CD8-positive, alpha-beta memory T cell (primary cell): ENCODE results near the gene DAB1. TPM values are rescaled to one million over a fixed set of nuclear protein-coding genes. Genes with fewer than 3 reads are reported as not detected.

Experiments
- CTCF ChIA-PET: fragments of 350-600 bp; sonication (Branson Sonifier 250); formaldehyde crosslinking; loops from one replicate; lab custom pipeline; 2021; ENCODE audit warnings: antibody characterized with exemption; lab: Charles Lee
- POLR2A ChIA-PET: fragments of 350-600 bp; sonication (Branson Sonifier 250); formaldehyde crosslinking; loops from one replicate; lab custom pipeline; 2021; ENCODE audit warnings: antibody characterized with exemption; lab: Charles Lee
- DNase-seq, 5 donors: peaks; one replicate each; pipeline versions ENCODE4 v3.0.0 to v3.0.0-alpha.2; 2020 to 2022; ENCODE audit warnings: mixed read lengths in 1 of 5
- H3K27ac ChIP-seq: one replicate; pipeline ENCODE4 v1.7.0; 2013; ENCODE audit warnings: low read depth, mild to moderate bottlenecking, low read length, moderate library complexity
- H3K27me3 ChIP-seq: 2 replicates; pipeline ENCODE4 v1.7.0; 2013; ENCODE audit warnings: low read length, mild to moderate bottlenecking; ENCODE audit not compliant: insufficient read depth, poor library complexity, severe bottlenecking
- H3K36me3 ChIP-seq: 2 replicates; pipeline ENCODE4 v1.7.0; 2013; ENCODE audit warnings: mild to moderate bottlenecking, low read length, moderate library complexity; ENCODE audit not compliant: insufficient read depth
- H3K4me1 ChIP-seq: 2 replicates; pipeline ENCODE4 v1.7.0; 2013; ENCODE audit warnings: mild to moderate bottlenecking, low read length, moderate library complexity; ENCODE audit not compliant: insufficient read depth
- H3K4me3 ChIP-seq: 2 replicates; pipeline ENCODE4 v1.7.0; 2013; ENCODE audit warnings: mild to moderate bottlenecking, low read length
- H3K9me3 ChIP-seq: 2 replicates; pipeline ENCODE4 v1.7.0; 2013; ENCODE audit warnings: mild to moderate bottlenecking, low read length
- H3K27ac Mint-ChIP-seq, 8 donors: one replicate each; pipeline ENCODE4 v1.8.0; 2020 to 2021; ENCODE audit warnings: mixed read lengths in 8 of 8, mild to moderate bottlenecking in 6 of 8, inconsistent platforms in 3 of 8, moderate library complexity in 3 of 8
- H3K27me3 Mint-ChIP-seq, 2 donors: one replicate each; pipeline ENCODE4 v1.8.0; 2020 to 2021; ENCODE audit warnings: mixed read lengths in 2 of 2, mild to moderate bottlenecking in 1 of 2, moderate library complexity in 1 of 2
- H3K36me3 Mint-ChIP-seq, 3 donors: one replicate each; pipeline ENCODE4 v1.8.0; 2020 to 2021; ENCODE audit warnings: mixed read lengths in 3 of 3, inconsistent platforms in 1 of 3, mild to moderate bottlenecking in 1 of 3
- H3K4me1 Mint-ChIP-seq, 3 donors: one replicate each; pipeline ENCODE4 v1.8.0; 2020 to 2021; ENCODE audit warnings: mixed read lengths in 3 of 3, inconsistent platforms in 1 of 3, mild to moderate bottlenecking in 1 of 3
- H3K4me3 Mint-ChIP-seq, 7 donors: one replicate each; pipeline ENCODE4 v1.8.0; 2020 to 2021; ENCODE audit warnings: mixed read lengths in 7 of 7, mild to moderate bottlenecking in 6 of 7, moderate library complexity in 4 of 7, inconsistent platforms in 2 of 7
- H3K9me3 Mint-ChIP-seq, 5 donors: one replicate each; pipeline ENCODE4 v1.8.0; 2020 to 2022; ENCODE audit warnings: mixed read lengths in 5 of 5, mild to moderate bottlenecking in 3 of 5, moderate library complexity in 2 of 5, inconsistent platforms in 1 of 5
- polyA plus RNA-seq: library from polyadenylated mRNA; unstranded; fragments of 300-500 nt; fragmentation: Illumina TruSeq; gene quantifications from one replicate; pipeline ENCODE4 v1.2.3, GENCODE V29; 2021
- total RNA-seq, 2 experiments: library from RNA; stranded (reverse); gene quantifications; one replicate each; pipeline ENCODE4 v1.2.3, GENCODE V29; 2021

Gene DAB1
- total and polyA plus RNA-seq, 3 experiments from 2014 or later: 0.09 to 1.7 TPM; not detected in 1

GRCh38 chr1:57131257-57131656, 292.6 kb downstream of the DAB1 start:
- CTCF ChIA-PET: no interaction called here
- no peak overlapping the region for H3K4me3 ChIP-seq
- no peak overlapping the region for H3K4me3 Mint-ChIP-seq
- H3K9me3 Mint-ChIP-seq: no peaks in the 10 kb centered on the region
- H3K27ac ChIP-seq: no peak overlapping the region
- no peak overlapping the region for H3K27ac Mint-ChIP-seq
- peaks cover 0 to 2% (median 0%) of the 10 kb centered on the region in 3 donors for H3K36me3 Mint-ChIP-seq
- no peak for DNase-seq
- no peaks in the 10 kb centered on the region for H3K4me1 ChIP-seq
- H3K36me3 ChIP-seq: no peaks in the 10 kb centered on the region
- POLR2A ChIA-PET: no interaction called here
- no peaks in the 10 kb centered on the region for H3K9me3 ChIP-seq
- H3K27me3 Mint-ChIP-seq: peaks cover 0 to 2% of the 10 kb centered on the region in 2 donors
- H3K27me3 ChIP-seq: no peaks in the 10 kb centered on the region
- no peaks in the 10 kb centered on the region for H3K4me1 Mint-ChIP-seq

- CTCF ChIA-PET: no interaction called here
- Histone ChIP-seq H3K27ac (no peak overlapping the region), H3K4me1 (no peaks in the 10 kb centered on the region), H3K4me3 (no peak overlapping the region), H3K9me3 (no peaks in the 10 kb centered on the region), H3K27me3 (no peaks in the 10 kb centered on the region), H3K36me3 (no peaks in the 10 kb centered on the region)
- DNase-seq: no peak
- no peaks in the 10 kb centered on the region for H3K9me3 Mint-ChIP-seq
- no peak overlapping the region for H3K4me3 Mint-ChIP-seq
- peaks cover 0 to 2% (median 0%) of the 10 kb centered on the region in 3 donors for H3K36me3 Mint-ChIP-seq
- no peak overlapping the region for H3K27ac Mint-ChIP-seq
- POLR2A ChIA-PET: no interaction called here
- H3K4me1 Mint-ChIP-seq: no peaks in the 10 kb centered on the region
- peaks cover 0 to 2% of the 10 kb centered on the region in 2 donors for H3K27me3 Mint-ChIP-seq
Observed at GRCh38 chr1:57129865-57130264, 294.0 kb downstream of the DAB1 start.

- Mint-ChIP-seq H3K27me3 (peaks cover 0 to 2% of the 10 kb centered on the region in 2 donors), H3K9me3 (no peaks in the 10 kb centered on the region), H3K27ac (no peak overlapping the region), H3K4me3 (no peak overlapping the region), H3K36me3 (peaks cover 0 to 2% (median 0%) of the 10 kb centered on the region in 3 donors), H3K4me1 (no peaks in the 10 kb centered on the region)
- DNase-seq: no peak
- H3K9me3 ChIP-seq: no peaks in the 10 kb centered on the region
- H3K27ac ChIP-seq: no peak overlapping the region
- ChIA-PET CTCF (no interaction called here), POLR2A (no interaction called here)
- H3K4me1 ChIP-seq: no peaks in the 10 kb centered on the region
- no peak overlapping the region for H3K4me3 ChIP-seq
- no peaks in the 10 kb centered on the region for H3K27me3 ChIP-seq
- H3K36me3 ChIP-seq: no peaks in the 10 kb centered on the region
Observed at GRCh38 chr1:57127976-57128375, 295.9 kb downstream of the DAB1 start.

- no peaks in the 10 kb centered on the region for H3K4me1 ChIP-seq
- no peaks in the 10 kb centered on the region for H3K9me3 Mint-ChIP-seq
- no peak for DNase-seq
- no peaks in the 10 kb centered on the region for H3K36me3 ChIP-seq
- H3K4me1 Mint-ChIP-seq: no peaks in the 10 kb centered on the region
- no peak overlapping the region for H3K27ac ChIP-seq
- CTCF ChIA-PET: no interaction called here
- H3K9me3 ChIP-seq: no peaks in the 10 kb centered on the region
- no peak overlapping the region for H3K4me3 Mint-ChIP-seq
- no peak overlapping the region for H3K4me3 ChIP-seq
- H3K27ac Mint-ChIP-seq: no peak overlapping the region
- H3K36me3 Mint-ChIP-seq: peaks cover 0 to 2% (median 0%) of the 10 kb centered on the region in 3 donors
- H3K27me3 ChIP-seq: no peaks in the 10 kb centered on the region
- H3K27me3 Mint-ChIP-seq: peaks cover 0 to 4% of the 10 kb centered on the region in 2 donors
- POLR2A ChIA-PET: no interaction called here
Observed at GRCh38 chr1:57124768-57125446, 299.0 kb downstream of the DAB1 start.

- Mint-ChIP-seq H3K27me3 (peaks cover 0 to 4% of the 10 kb centered on the region in 2 donors), H3K9me3 (no peaks in the 10 kb centered on the region), H3K36me3 (peaks cover 0 to 2% (median 0%) of the 10 kb centered on the region in 3 donors), H3K27ac (no peak overlapping the region), H3K4me1 (no peaks in the 10 kb centered on the region), H3K4me3 (no peak overlapping the region)
- Histone ChIP-seq H3K27me3 (no peaks in the 10 kb centered on the region), H3K4me3 (no peak overlapping the region), H3K4me1 (no peaks in the 10 kb centered on the region), H3K27ac (no peak overlapping the region), H3K36me3 (no peaks in the 10 kb centered on the region), H3K9me3 (no peaks in the 10 kb centered on the region)
- DNase-seq: no peak
- ChIA-PET CTCF (no interaction called here), POLR2A (no interaction called here)
Observed at GRCh38 chr1:57124170-57124569, 299.7 kb downstream of the DAB1 start.

- DNase-seq: no peak
- Mint-ChIP-seq H3K4me1 (no peaks in the 10 kb centered on the region), H3K9me3 (no peaks in the 10 kb centered on the region), H3K4me3 (no peak overlapping the region), H3K36me3 (peaks cover 0 to 2% (median 0%) of the 10 kb centered on the region in 3 donors), H3K27ac (no peak overlapping the region), H3K27me3 (peaks cover 0 to 4% of the 10 kb centered on the region in 2 donors)
- Histone ChIP-seq H3K36me3 (no peaks in the 10 kb centered on the region), H3K27me3 (no peaks in the 10 kb centered on the region), H3K27ac (no peak overlapping the region), H3K4me3 (no peak overlapping the region), H3K9me3 (no peaks in the 10 kb centered on the region), H3K4me1 (no peaks in the 10 kb centered on the region)
- ChIA-PET POLR2A (no interaction called here), CTCF (no interaction called here)
Observed at GRCh38 chr1:57122031-57122430, 301.8 kb downstream of the DAB1 start.

GRCh38 chr1:57118948-57119603, 304.8 kb downstream of the DAB1 start:
- ChIA-PET POLR2A (no interaction called here), CTCF (no interaction called here)
- Mint-ChIP-seq H3K27ac (no peak overlapping the region), H3K9me3 (peaks cover 0 to under 1% (median 0%) of the 10 kb centered on the region in 5 donors), H3K4me1 (no peaks in the 10 kb centered on the region), H3K36me3 (no peaks in the 10 kb centered on the region), H3K4me3 (no peak overlapping the region), H3K27me3 (peaks cover 0 to 2% of the 10 kb centered on the region in 2 donors)
- Histone ChIP-seq H3K27me3 (no peaks in the 10 kb centered on the region), H3K27ac (no peak overlapping the region), H3K4me1 (no peaks in the 10 kb centered on the region), H3K4me3 (no peak overlapping the region), H3K9me3 (no peaks in the 10 kb centered on the region), H3K36me3 (no peaks in the 10 kb centered on the region)
- no peak for DNase-seq

GRCh38 chr1:57117753-57118152, 306.1 kb downstream of the DAB1 start:
- no peak overlapping the region for H3K4me3 ChIP-seq
- H3K9me3 Mint-ChIP-seq: peaks cover 0 to 2% (median 0%) of the 10 kb centered on the region in 5 donors
- H3K4me1 Mint-ChIP-seq: no peaks in the 10 kb centered on the region
- H3K4me3 Mint-ChIP-seq: no peak overlapping the region
- H3K27me3 Mint-ChIP-seq: peaks cover 0 to 3% of the 10 kb centered on the region in 2 donors
- H3K27ac ChIP-seq: no peak overlapping the region
- no peak for DNase-seq
- ChIA-PET POLR2A (no interaction called here), CTCF (no interaction called here)
- H3K4me1 ChIP-seq: no peaks in the 10 kb centered on the region
- no peak overlapping the region for H3K27ac Mint-ChIP-seq
- no peaks in the 10 kb centered on the region for H3K36me3 ChIP-seq
- no peaks in the 10 kb centered on the region for H3K36me3 Mint-ChIP-seq
- no peaks in the 10 kb centered on the region for H3K9me3 ChIP-seq
- H3K27me3 ChIP-seq: no peaks in the 10 kb centered on the region
